Kidney glomerular epithelial cell (primary cell): Measurements from ENCODE around the gene TAOK1.

Experiments used
- DNase-seq: peaks from one replicate; lab custom pipeline; 2025; lab: John Stamatoyannopoulos, UW

Gene TAOK1

GRCh38 chr17:29379084-29379991 is 10.8 kb upstream of the TAOK1 start:
- peak; percentile 54 for DNase-seq

DNA sequence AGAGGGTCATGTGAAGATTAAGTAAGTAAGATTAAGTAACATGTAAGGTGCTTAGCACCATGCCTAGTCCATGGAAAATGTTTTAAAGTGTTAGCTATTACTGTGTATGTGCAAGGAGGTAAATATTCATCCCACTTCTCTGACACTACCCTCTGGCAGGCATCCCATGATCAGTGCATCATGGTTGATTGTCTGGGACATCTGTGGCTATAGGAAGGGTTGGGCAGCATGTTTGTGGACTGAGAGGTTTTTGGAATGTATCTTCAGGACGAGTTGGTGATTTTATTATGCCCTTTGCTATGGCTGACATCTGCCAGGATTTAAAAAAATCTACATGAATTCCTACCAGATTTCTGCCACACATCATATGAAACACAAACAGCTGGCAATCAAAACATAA is 6.5 kb upstream of the TAOK1 start:
- DNase-seq, result no peak

DNA sequence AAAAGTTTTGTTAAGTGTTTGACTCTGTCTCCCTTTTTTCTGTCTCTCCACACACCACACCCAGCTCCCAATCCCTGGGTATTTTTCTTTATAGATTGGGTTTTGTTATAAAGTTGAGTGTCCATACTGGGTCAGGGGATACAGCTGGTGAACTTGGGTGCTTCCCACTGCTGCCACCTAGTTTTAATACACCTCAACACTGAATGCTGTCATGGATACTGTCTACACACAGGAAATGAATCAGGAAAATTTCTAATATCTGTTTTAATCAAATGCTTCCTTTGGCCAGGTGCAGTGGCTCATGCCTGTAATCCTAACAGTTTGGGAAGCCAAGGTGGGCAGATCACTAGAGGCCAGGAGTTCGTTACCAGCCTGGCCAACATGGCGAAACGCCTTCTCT is 5.3 kb upstream of the TAOK1 start:
- peak; percentile 14 for DNase-seq

GRCh38 chr17:29386760-29387159 is 3.4 kb upstream of the TAOK1 start:
- DNase-seq, result no peak

DNA sequence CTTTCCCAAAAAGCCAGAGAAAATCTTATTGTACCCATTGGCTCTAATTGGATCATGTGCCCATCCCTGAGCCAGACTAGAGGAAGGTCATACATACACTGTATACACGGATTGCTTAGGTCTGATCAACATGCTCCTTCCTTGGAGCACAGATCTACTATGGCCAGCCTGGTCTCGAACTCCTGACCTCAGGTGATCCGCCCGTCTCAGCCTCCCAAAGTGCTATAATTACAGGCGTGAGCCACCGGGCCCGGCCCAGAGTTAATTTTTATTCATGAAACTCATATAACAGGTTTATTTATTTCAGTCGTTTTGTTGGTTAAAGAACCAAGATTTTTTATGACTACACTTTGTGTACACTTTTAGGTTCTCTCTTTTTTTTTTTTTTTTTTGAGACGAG is 1.2 kb upstream of the TAOK1 start:
- DNase-seq, result no peak

DNA sequence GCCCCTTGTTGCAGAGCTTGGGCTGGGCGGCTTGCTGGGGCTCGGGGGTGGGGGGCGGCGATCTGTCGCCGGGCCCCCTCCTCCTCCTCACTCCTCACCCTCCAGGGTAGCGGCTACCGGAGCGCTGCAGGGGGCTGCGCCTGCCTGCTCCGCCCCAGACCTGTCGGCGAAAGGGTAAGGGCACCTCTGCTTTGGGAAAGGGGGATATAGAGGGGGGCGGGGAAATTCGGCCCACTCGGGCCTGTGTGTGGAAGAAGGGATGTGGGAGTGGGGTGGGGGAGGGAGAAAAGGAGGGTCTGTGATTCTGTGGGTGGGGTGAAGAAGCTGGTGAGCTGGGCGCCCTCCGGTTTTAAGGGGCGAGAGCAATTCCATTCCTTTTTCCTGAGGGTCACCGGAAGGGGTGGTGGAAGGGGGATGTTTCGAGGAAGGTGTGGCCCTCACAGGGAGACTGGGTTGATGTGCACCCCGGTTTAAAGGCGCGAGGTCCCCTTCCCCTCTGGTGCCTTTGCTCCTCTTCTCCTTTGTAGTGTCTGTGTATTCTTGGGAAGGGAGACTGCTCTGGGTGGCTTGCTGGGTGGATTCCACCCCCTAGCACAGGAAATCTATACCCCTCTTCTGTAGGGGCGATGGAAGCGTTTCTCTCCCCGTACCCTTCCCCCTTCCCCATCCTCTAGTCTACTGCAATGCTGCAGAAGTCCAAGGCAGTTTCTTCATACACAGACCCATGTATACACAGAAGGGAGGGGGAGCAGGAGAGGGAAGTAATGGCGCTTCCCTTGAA is 878 bp downstream of the TAOK1 start:
- DNase-seq, result no peak

DNA sequence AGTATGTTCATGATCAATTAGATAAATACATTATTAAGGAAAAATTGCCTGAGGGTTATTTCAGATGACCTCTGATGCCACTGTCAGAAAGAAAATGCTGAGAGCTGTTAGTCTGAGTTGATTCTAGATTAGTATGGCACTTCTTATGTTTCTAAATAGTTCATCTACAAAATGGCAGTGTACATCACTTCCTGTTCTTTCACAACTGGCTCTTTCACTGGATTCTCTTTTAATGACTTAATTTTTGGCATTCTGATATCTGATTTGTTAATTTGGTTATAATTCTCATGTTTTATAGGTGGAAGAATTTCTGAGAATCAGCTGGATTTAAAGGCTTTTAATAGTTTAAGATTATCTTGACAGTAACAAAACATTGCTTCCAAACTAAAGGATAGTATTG is 3.3 kb downstream of the TAOK1 start:
- no peak for DNase-seq

DNA sequence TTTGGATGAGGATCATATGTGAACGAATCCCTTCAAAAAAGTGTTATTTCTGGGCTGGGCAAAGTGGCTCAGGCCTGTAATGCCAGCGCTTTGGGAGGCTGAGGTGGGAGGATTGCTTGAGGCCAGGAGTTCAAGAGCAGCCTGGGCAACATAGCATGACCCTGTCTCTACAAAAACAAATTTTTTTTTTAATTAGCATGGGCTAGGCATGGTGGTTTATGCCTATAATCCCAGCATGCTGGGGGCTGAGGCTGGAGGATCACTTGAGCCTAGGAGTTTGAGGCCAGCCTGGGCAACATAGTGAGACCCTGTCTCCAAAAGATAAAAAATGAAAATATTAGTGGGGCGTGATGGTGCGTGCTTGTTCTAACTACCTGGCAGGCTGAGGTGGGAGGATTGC is 4.6 kb downstream of the TAOK1 start:
- no peak for DNase-seq

GRCh38 chr17:29396066-29396465 is 5.9 kb downstream of the TAOK1 start:
- no peak for DNase-seq

GRCh38 chr17:29399634-29400033 is 9.5 kb downstream of the TAOK1 start:
- DNase-seq, result no peak

DNA sequence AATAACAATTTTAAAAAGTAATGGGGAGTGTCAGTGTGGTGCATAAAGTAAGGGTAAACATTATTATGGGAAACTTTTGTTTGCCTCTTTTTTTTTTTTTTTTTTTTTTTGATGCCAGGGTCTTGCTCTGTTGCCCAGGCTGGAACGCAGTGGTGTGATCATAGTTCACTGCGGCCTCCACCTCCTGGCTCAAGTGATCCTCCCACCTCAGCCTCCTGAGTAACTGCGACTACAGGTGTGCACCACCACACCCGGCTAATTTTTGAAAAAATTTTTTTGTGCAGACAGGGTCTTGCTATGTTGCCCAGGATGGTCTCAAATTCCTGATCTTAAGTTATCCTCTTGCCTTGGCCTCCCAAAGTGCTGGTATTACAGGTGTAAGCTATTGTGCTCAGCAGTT is 10.7 kb downstream of the TAOK1 start:
- DNase-seq, result no peak

DNA sequence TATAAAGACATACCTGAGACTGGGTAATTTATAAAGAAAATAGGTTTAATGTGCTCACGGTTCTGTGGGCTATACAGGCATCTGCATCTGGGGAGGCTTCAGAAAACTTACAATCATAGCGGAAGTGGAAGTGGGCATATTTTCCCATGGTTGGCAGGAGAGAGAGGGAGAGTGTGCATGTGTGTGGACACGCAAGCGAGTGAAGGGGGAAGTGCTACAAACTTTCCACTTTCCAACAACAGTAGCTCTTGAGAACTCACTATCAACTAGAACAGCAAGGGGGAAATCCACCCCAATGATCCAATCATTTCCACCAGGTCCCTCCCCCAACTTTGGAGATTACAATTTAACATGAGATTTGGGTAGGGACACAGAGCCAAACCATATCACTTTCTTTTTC is 11.1 kb downstream of the TAOK1 start:
- DNase-seq, result no peak

- no peak for DNase-seq
Measured at GRCh38 chr17:29407856-29408255, 17.7 kb downstream of the TAOK1 start.

DNA sequence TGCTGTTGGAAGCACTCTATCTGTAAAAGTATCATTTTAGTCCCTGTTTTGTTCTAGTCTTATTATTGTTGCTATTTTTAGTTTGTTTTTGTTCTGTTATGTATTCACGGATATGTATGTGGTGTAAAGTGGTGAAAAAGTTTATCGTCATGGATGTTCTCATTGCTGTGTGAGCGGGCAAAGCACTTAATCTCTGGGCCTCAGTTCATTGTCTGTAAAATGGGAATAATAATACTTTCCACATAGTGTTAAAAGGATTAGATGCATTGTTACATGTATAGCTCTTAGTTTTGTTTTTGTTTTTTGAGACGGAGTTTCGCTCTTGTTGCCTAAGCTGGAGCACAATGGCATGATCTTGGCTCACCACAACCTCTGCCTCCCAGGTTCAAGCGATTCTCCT is 19.8 kb downstream of the TAOK1 start:
- DNase-seq, result no peak

GRCh38 chr17:29412780-29413565 is 22.8 kb downstream of the TAOK1 start:
- peak; percentile 15 for DNase-seq

DNA sequence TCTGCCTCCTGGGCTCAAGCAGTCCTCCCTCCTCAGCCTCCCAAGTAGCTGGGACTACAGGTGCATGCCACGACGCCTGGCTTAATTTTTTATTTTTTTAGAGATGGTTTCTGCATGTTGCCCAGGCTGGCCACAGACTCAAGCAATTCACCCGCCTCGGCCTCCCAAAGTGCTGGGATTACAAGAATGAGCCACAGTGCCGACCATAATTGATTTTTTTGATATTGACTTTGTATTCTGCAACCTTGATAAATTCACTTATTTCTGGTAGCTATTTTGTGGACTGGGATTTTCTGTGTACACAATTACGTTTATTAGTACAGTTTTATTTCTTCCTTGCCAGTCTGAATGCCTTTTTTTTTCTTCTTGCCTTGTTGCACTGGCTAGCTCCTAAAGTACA is 30.0 kb downstream of the TAOK1 start:
- DNase-seq, result no peak

GRCh38 chr17:29430275-29430674 is 40.1 kb downstream of the TAOK1 start:
- DNase-seq, result no peak

DNA sequence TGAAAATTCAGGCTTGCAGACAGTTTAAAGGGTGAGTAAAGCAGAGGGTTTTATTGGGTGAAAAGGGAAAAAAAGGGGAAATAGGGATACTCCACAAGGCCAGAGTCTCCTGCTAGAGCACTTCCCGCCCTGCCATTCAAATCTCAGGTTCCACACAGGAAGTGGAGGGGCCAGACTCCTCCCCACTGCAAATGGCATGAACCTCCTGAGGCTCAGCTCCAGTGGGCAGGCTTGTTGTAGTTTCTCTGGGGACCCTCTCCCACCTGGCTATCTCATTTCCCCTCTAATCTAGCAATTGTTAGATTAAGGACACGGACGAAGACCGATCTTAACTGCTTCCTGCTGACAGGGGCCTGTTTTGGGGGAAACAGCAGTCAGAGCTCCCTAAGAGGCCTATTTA is 43.4 kb downstream of the TAOK1 start:
- DNase-seq, result no peak

GRCh38 chr17:29434550-29434949 is 44.4 kb downstream of the TAOK1 start:
- no peak for DNase-seq

- DNase-seq, result no peak
Measured at GRCh38 chr17:29442451-29442850, 52.3 kb downstream of the TAOK1 start.

DNA sequence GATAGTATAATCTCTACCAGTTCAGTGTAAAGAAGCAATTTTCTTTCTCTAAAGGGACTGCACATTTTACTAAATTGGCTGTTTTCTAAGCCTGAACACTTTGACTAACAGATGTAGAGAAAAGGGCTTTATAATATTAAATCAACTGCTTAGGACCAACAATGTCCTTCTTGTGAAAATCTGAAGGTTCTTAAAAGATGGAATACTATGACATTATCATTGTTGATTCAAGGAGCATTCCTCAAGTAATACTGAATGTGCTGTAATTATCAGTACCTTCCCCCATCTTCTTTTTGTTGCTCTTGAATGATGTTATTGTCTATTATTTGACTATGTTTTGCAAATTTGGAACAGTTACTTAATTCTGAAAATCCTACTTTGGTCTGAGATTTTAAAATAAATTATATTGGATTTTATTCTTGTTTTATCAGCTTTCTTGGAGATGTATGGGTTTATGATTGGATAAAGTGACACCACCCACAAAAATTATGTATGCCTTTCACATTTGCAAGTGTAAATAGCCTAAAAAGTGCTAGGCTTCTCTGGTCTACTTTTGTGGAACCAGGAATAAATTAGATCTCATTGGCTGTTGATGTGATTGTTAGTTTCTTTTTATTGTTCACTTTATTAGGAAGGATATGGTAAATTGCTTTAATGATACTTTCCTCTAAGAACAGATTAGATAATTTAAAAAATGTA is 53.0 kb downstream of the TAOK1 start:
- no peak for DNase-seq

GRCh38 chr17:29444589-29444988 is 54.4 kb downstream of the TAOK1 start:
- DNase-seq, result peak; percentile 54
